Measurements from ENCODE around the gene TLCD5.

The TLCD5 gene

GRCh38 chr11:120375076-120375475, 50.0 kb downstream of the TLCD5 start:
- no peak for DNase-seq (ENCODE audit: low read depth)
- no peak for TF ChIP-seq CTCF (conservative IDR thresholded peaks at IDR 0.05; ENCODE audit: low read length)
- H3K4me3 ChIP-seq (ENCODE audit: low read length): no peak overlapping the region

GRCh38 chr11:120376547-120377182, 51.6 kb downstream of the TLCD5 start:
- no peak for DNase-seq (ENCODE audit: low read depth)
- H3K4me3 ChIP-seq (ENCODE audit: low read length): no peak overlapping the region
- no peak for TF ChIP-seq CTCF (conservative IDR thresholded peaks at IDR 0.05; ENCODE audit: low read length)

- DNase-seq (ENCODE audit: low read depth): no peak
- H3K4me3 ChIP-seq (ENCODE audit: low read length): no peak overlapping the region
- TF ChIP-seq CTCF (conservative IDR thresholded peaks at IDR 0.05; ENCODE audit: low read length): no peak
Observed at GRCh38 chr11:120378474-120378873, 53.4 kb downstream of the TLCD5 start.

GRCh38 chr11:120381401-120381800, 56.3 kb downstream of the TLCD5 start:
- no peak for TF ChIP-seq CTCF (conservative IDR thresholded peaks at IDR 0.05; ENCODE audit: low read length)
- no peak overlapping the region for H3K4me3 ChIP-seq (ENCODE audit: low read length)
- DNase-seq (ENCODE audit: low read depth): no peak
